Bone marrow (tissue), 2 donors: ENCODE results near the gene KRT13.

Experiments
- DNase-seq, 2 donors: peaks; one replicate each; lab custom pipeline; 2025; lab: John Stamatoyannopoulos, UW

The KRT13 gene

DNA sequence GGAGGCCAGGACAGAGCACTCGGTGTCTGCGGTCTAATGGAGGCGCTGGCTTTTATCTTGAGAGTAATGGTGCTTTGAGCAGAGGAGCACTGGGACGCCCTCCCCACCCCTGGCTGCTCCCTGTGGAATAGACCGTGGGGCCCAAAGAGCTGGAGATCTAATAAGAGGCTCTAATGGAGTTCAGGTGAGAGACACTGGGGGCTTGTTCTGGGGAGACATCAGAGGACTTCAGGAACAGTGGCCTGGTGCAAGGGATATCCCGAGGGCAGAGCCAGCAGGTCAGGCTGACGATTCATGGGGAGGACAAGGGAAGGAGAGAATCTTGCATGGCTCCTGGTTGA lies 32.2 kb upstream of the KRT13 start:
- DNase-seq = no peak

- DNase-seq = no peak
These were observed 31.6 kb upstream of the KRT13 start for GRCh38 chr17:41536741-41537613.

GRCh38 chr17:41535764-41536481 lies 30.5 kb upstream of the KRT13 start:
- DNase-seq = no peak

DNA sequence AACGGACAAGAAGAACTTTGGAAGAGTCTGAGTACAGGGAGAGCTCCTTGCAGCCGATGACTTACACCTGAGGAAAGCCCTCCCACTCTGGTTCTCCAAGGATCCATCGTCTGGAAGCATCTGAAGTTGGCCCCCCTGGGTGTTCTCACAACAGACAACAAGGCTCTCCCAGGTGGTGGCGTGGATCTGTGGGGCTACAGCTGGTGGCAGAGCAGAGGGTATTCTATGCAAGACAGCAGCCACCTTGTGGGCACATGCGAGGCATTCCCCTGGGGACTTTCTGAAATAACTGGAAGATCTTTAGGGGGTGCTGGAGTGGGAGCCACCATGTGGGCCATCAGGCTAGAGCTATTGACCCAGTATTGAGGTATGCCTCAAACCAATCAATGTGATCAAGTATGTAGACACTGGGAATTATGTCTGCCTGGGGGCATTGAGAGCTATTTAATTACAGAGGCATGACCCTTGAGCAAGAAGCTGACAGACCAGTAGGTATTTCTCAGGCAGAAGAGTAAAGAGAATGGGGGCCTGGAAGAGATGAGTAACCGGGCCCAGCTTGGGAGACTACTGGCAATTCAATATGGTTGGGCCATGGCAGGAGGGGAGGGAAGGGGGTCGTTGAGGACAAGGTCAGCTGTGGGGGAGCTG lies 29.6 kb upstream of the KRT13 start:
- no peak for DNase-seq

GRCh38 chr17:41533613-41534012 lies 28.2 kb upstream of the KRT13 start:
- no peak for DNase-seq

DNA sequence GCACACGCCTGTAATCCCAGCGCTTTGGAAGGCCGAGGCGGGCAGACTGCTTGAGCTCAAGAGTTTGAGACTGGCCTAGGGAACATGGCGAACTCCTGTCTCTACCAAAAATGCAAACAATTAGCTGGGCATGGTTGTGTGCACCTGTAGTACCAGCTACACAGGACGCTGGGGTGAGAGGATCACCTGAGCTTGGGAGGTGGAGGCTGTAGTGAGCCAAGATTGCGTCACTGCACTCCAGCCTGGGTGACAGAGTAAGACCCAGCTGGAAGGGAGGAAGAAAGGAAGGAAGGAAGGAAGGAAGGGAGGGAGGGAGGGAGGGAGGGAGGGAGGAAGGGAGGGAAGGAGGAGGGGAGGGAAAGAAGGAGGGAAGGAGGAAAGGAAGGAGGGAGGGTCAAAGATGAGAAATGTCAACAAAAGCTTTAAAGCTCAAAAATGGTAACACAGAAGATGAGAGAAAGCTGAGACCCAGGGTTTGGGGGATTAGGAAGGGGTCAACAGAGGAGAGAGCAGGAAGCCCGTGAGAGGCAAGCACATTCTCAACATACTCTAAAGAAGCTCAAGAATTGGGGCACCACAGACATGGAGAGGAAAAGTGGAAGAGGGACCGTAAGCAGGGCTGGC lies 27.6 kb upstream of the KRT13 start:
- DNase-seq = no peak

GRCh38 chr17:41531993-41532392 lies 26.6 kb upstream of the KRT13 start:
- no peak for DNase-seq

DNA sequence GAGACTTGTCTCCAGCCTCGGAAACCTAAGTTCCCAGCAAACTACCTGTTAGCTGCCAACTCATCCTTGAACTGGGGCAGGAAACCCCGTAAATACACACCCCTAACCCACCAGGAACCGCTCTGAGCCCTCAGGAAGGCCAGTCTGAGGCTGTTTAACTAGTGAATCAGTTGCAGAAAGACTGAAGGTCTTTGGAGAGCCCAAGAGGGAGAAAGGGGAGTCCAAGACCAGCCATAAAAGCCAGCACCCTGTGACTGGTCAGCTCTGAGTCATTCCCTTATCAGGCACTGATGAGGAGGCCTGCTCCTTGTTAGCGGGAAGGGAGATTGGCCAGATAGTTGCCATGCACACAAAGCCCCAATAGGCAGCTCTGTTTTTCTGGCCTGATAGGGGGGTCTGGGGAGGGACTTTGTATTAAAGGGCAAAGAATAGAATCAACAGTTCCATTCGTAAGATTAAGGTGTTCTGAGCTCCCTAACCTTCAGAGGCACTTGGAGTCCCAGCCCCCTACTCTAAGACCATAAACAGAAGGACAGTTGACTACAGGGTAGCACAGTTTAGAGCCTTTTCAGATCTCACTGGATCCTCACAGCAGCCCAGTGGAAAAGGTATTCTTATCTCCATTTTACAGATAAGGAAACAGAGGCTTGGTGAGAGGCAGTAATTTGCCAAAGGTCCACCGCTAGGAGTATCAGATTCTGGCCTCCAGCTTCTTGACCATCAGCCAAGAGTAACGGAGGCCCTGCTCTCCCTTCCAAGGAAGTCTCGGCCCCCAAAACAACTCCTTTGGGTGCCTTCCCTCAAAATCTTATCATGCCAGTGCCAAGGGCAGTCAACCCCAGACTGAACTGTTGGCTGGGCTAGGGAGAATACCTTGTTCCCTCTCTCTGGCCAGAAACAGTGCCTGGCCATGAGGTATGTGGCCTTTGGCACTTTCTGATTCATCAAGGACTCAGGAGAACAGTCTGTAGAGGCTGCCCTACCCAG lies 24.9 kb upstream of the KRT13 start:
- no peak for DNase-seq

DNA sequence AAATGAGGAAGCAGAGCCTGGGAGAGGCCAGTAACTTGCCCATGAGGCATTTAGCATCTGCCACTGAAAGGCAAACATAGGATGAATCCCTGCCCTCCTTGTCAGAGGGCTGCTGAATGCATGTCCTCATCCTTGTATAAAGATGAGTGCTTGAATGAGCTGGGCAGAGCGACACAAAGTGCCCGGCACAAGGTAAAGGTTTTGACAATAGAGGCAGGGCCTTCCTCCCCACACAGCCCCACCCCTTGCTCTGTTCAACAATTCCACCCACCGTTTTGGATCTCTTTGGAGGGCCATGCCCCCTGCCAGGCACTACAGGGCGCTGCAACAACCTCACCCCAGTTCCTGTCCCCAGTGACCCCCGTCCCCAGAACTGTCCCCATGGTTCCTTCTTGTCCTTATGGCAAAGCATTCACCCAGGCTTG lies 24.1 kb upstream of the KRT13 start:
- no peak for DNase-seq

DNA sequence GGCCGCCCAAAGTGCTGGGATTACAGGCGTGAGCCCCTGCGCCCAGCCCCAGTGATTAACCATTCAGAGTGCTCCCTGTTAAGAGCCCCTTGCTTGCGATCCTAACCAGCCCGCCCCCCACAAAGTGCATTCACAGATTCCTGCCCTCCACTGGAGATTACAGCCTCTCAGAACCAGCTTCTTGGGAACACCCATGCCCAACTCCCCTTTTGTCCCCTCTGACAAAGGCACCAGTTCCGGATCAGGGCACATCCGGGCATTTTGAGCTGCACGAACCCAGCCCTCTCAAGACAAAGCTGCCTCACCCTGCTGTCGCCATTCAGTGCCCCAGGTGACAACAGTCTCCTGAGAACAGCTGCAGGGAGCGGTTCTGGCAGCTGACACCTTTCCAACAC lies 23.5 kb upstream of the KRT13 start:
- DNase-seq = no peak

GRCh38 chr17:41527063-41528023 lies 21.9 kb upstream of the KRT13 start:
- DNase-seq = no peak

- no peak for DNase-seq
These were observed 18.8 kb upstream of the KRT13 start for GRCh38 chr17:41524261-41524660.

DNA sequence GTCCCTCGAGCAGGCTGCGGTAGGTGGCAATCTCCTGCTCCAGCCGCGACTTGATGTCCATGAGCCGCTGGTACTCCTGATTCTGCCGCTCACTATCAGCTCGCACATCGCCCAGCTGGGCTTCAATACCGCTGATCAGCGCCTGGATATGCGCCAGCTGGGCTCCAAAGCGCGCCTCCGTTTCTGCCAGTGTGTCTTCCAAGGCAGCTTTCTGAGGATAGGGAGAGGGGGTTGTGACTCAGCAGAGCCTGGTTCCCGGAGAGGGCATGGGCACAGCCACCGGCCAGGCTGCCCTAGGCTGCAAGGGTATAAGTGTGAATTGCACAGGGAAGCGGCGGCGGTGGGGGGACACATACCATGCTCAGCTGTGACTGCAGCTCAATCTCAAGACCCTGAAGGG lies 18.4 kb upstream of the KRT13 start:
- no peak for DNase-seq

GRCh38 chr17:41523225-41523593 lies 17.8 kb upstream of the KRT13 start:
- no peak for DNase-seq

DNA sequence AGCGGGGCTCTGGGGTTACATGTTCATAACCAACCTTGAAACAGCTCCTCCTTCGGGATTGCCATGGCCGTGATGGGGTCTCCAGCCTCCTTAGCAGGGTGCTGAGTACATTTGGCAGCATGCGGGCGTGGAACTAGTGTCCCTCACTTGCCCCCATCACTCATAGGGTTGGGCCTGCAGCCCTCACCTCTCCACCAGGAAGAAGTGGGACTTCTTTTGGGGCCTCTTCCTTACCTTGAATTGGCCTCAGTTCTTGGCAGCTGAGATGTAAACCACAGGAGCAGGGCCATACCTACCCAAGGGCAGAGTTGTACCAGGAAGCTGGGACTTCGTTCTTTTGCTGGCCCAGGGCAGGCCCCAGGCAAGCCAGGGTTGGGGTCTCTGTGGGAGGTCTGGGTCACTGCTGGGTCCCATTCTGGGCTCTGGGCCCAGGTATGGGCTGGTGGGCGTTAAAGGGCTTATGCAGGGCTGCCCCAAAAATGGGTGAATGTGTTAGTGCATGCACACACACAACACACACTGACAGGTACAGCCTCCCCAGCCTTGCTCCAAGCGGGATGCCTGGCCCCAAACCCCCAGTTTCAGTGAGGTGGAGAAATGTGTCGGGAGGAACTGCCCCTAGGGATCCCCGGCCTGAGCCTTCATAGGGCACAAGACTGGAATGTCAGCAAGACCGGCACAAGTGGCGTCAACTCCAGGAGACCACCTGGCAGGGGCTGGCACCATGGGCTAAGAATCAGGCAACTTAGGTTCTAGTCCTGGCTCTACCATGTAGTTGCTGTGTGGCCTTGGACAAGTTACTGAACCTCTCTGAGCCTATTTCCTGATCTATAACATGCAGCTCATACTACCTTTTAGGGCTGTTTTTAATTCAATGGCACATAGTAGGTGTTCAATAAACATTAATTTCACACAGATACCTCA lies 17.2 kb upstream of the KRT13 start:
- no peak for DNase-seq

GRCh38 chr17:41521574-41522261 lies 16.3 kb upstream of the KRT13 start:
- DNase-seq = no peak

GRCh38 chr17:41520821-41521521 lies 15.6 kb upstream of the KRT13 start:
- DNase-seq = no peak
